K562 (cell line): ENCODE data around the gene RGS19. TPM values are rescaled to one million over a fixed set of nuclear protein-coding genes. Genes with fewer than 3 reads are reported as not detected.
A peak's percentile ranks its signal among the peaks of the same experiment; 100 is the strongest.

Experiments used
- ATAC-seq: fragments of 200-7000 bp; cut with Tn5 transposase; 3 replicates; pipeline ENCODE4 v1.9.1; 2020; ENCODE audit warnings: moderate library complexity
- BruUV-seq: library from RNA; stranded (reverse); fragments of 400-500 nt; replicated peaks from 2 replicates; lab custom pipeline; 2021; lab: Mats Ljungman, UMichigan
- CTCF ChIA-PET: fragments of 300-600 bp; formaldehyde crosslinking; extraction: SDS; loops from one replicate; lab custom pipeline; 2021; ENCODE audit warnings: low intra/inter-chr PET ratio; lab: Yijun Ruan, JAX
- POLR2A ChIA-PET: fragments of 300-600, 350-650 bp; sonication (Branson Sonifier 250); formaldehyde crosslinking; extraction: SDS; loops from one replicate; lab custom pipeline; 2021; ENCODE audit warnings: antibody characterized with exemption, inconsistent platforms; lab: Yijun Ruan, JAX
- DNase-seq, 4 experiments: peaks; one replicate each; pipeline versions ENCODE4 v3.0.0 to v3.0.0-alpha.2; 2011 to 2018; ENCODE audit warnings: low spot score in 3 of 4, mixed read lengths in 3 of 4; ENCODE audit errors: extremely low read depth in 1 of 4
- FAIRE-seq: peaks from 2 replicates; lab custom pipeline; 2011; peaks lifted over from hg19 to GRCh38; lab: Jason Lieb, UNC
- H2AFZ ChIP-seq: 2 replicates; pipeline ENCODE4 v1.6.0; 2011; ENCODE audit warnings: low read depth, low read length, control low read depth, inconsistent platforms
- H3K27ac ChIP-seq: fragments of 200-600 bp; 3 replicates; pipeline ENCODE4 v1.8.0; 2011; ENCODE audit warnings: low read depth, mild to moderate bottlenecking, control low read depth, inconsistent platforms, low read length, moderate library complexity, mixed read lengths; ENCODE audit errors: extremely low read depth
- H3K27me3 ChIP-seq, 2 experiments: fragments of 300-600 bp in 1 of 2; 2 replicates in 1 of 2; 3 replicates in 1 of 2; pipeline versions ENCODE4 v1.6.0 to v1.8.0; 2011; ENCODE audit warnings: inconsistent platforms in 2 of 2, low read length in 2 of 2, mild to moderate bottlenecking in 1 of 2, mixed read lengths in 1 of 2, moderate library complexity in 1 of 2; ENCODE audit not compliant: control insufficient read depth in 2 of 2, insufficient read depth in 2 of 2
- H3K36me3 ChIP-seq: fragments of 300-600 bp; 3 replicates; pipeline ENCODE4 v1.8.0; 2011; ENCODE audit warnings: mild to moderate bottlenecking, low read length, inconsistent platforms; ENCODE audit not compliant: control insufficient read depth, insufficient read depth
- H3K4me1 ChIP-seq, 2 experiments: fragments of 200-600 bp in 1 of 2; replicated peaks in 1 of 2; 2 replicates in 1 of 2; 3 replicates in 1 of 2; pipeline versions ENCODE4 v1.5.1 to v1.8.0; 2011; ENCODE audit warnings: inconsistent platforms in 2 of 2, low read length in 2 of 2, mild to moderate bottlenecking in 1 of 2, mixed read lengths in 1 of 2, moderate library complexity in 1 of 2; ENCODE audit not compliant: control insufficient read depth in 2 of 2, insufficient read depth in 2 of 2
- H3K4me2 ChIP-seq: 2 replicates; pipeline ENCODE4 v1.6.1; 2011; ENCODE audit warnings: low read length, control low read depth, inconsistent platforms, mixed read lengths; ENCODE audit not compliant: insufficient read depth
- H3K4me3 ChIP-seq: fragments of 200-600 bp; sonication (generic), shearing (Covaris generic); 2 replicates; pipeline ENCODE4 v1.5.1; 2016; ENCODE audit warnings: control low read depth, inconsistent platforms
- H3K79me2 ChIP-seq: fragments of 200-600 bp; 3 replicates; pipeline ENCODE4 v1.8.0; 2011; ENCODE audit warnings: low read length, inconsistent platforms; ENCODE audit not compliant: control insufficient read depth, insufficient read depth
- H3K9ac ChIP-seq, 2 experiments: 2 replicates each; pipeline versions ENCODE4 v1.6.0 to v1.6.1; 2011; ENCODE audit warnings: low read depth in 2 of 2, low read length in 2 of 2, control low read depth in 1 of 2, inconsistent platforms in 1 of 2, mild to moderate bottlenecking in 1 of 2, mixed read lengths in 1 of 2; ENCODE audit not compliant: insufficient read depth in 1 of 2
- H3K9me1 ChIP-seq: one replicate; pipeline ENCODE4 v1.6.0; 2011; ENCODE audit warnings: inconsistent platforms, mild to moderate bottlenecking, low read length, moderate library complexity; ENCODE audit not compliant: control insufficient read depth, insufficient read depth
- H3K9me3 ChIP-seq: replicated peaks from 2 replicates; pipeline ENCODE4 v1.5.1; 2011; ENCODE audit warnings: low read depth, low read length, inconsistent platforms; ENCODE audit not compliant: control insufficient read depth, insufficient read depth
- H4K20me1 ChIP-seq: replicated peaks from 2 replicates; pipeline ENCODE4 v1.6.1; 2011; ENCODE audit warnings: low read length, inconsistent platforms, mixed read lengths; ENCODE audit not compliant: control insufficient read depth, insufficient read depth
- POLR2G ChIP-seq: fragments of 200-400 bp; formaldehyde crosslinking; IDR thresholded peaks from 2 replicates; pipeline ENCODE4 v1.6.1; 2017; ENCODE audit warnings: low read depth, mild to moderate bottlenecking, antibody characterized with exemption, low read length, moderate library complexity
- WGBS: fragments of 100-300 bp; shearing (Covaris generic); methylation state at CpG from one replicate; pipeline ENCODE4 v1.1.6; 2016; ENCODE audit warnings: low coverage, mixed read lengths; ENCODE audit not compliant: insufficient coverage; ENCODE audit errors: missing lambda C conversion rate; 5-methylcytosine and 5-hydroxymethylcytosine counted together
- in situ Hi-C: fragments of 300-500 bp; cut with MboI; formaldehyde crosslinking; loops from 4 replicates; pipeline ENCODE4 v1.15.0; 2018; ENCODE audit warnings: inconsistent platforms, mixed read lengths
- intact Hi-C: fragments of 100-400 bp; cut with micrococcal nuclease; formaldehyde crosslinking; loops from 2 replicates; pipeline ENCODE4 v1.14.2; 2022
- polyA plus RNA-seq, 8 experiments: library from polyadenylated mRNA; depleted of rRNA in 4 of 8; stranded (reverse) in 5 of 8; unstranded in 3 of 8; fragments of >200 nt; fragmentation: Nextera tagmentation in 2 of 8; fragmentation: Illumina TruSeq in 1 of 8; extraction: Ambion mirVana in 2 of 8; extraction: Trizol in 1 of 8; gene quantifications; 2 replicates each; pipeline versions ENCODE4 v1.2.1 to v1.2.3, GENCODE V29; 2011 to 2014; ENCODE audit warnings: inconsistent platforms in 1 of 8, missing spikeins in 1 of 8
- total RNA-seq, 7 experiments: library from RNA; depleted of rRNA in 6 of 7; stranded (reverse); fragments of >200 nt in 6 of 7; fragmentation: Illumina TruSeq in 2 of 7; extraction: Trizol in 2 of 7; gene quantifications; 2 replicates each; pipeline versions ENCODE4 v1.2.1 to v1.2.3, GENCODE V29; 2011 to 2021; ENCODE audit warnings: low replicate concordance in 1 of 7
- TF ChIP-seq, protein P1 (sequence below), 2 experiments: fragments of 450-650 bp in 1 of 2; sonication (generic) in 1 of 2; formaldehyde crosslinking in 1 of 2; IDR thresholded peaks; 2 replicates each; pipeline versions ENCODE4 v1.7.1 to v1.9.0; 2016 to 2022; ENCODE audit warnings: inconsistent platforms in 1 of 2, mild to moderate bottlenecking in 1 of 2, missing genetic modification reagents in 1 of 2

Gene RGS19
- total and polyA plus RNA-seq, 9 of the 15 experiments (the other 6 are each of a cell fraction or from before 2014, with no cell fraction given): 0.41 to 23.7 (median 14.6) TPM

DNA sequence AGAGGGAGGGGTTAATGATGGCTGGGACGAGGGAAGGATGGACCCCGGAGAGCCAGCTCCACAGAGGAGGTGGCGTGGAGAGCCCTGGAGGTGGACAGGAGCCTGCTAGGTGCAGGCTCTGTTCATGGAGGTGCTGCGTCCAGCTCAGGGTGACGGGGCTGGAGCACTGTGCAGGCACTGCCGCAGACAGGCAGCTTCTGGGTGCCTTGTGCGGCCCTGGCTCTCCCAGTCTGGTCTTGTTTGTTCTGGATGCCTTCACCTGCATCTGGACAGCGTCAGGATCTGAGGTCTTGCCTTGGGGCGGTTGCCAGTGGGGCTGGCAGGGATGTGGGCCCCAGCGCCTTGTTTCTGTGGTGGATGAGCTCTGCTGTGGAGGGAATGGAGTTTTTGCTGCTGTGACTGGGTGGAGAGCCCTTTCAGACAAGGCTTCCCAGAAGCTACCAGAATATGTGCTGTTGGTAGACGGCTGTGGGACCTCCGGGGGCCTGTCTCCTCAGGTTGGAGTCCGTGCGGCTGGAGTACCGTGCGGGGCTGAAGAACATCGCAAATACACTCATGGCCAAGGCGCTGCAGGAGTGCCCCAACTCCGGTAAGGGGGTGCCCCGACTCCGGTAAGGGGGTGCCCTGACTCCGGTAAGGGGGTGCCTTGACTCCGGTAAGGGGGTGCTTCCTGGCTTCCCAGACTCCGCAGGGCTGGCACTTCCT, 51.2 kb downstream of the RGS19 start:
- no peak overlapping the region for H2AFZ ChIP-seq
- peaks cover 93% of the 10 kb centered on the region; the same call in 2 of the 3 replicates for H3K36me3 ChIP-seq
- POLR2A ChIA-PET: interaction anchor here (0.8 kb wide), 1 partner anchor 34 kb away, joined by 3 read pairs; no protein-coding TSS in a partner anchor
- in situ Hi-C loops: no loop called here
- CTCF ChIA-PET: no interaction called here
- no peak for FAIRE-seq
- no peaks in the 10 kb centered on the region for H3K27me3 ChIP-seq
- H3K4me2 ChIP-seq: no peak overlapping the region
- H3K4me3 ChIP-seq: no peak overlapping the region
- 90% methylated on average over 23 of the region's 24 CpGs for WGBS
- no peaks in the 10 kb centered on the region for H3K9me1 ChIP-seq
- no peaks in the 10 kb centered on the region for H3K79me2 ChIP-seq
- H3K9ac ChIP-seq: peak overlapping the region in 1 of 2 experiments; percentile 7; a peak in 1 of 4 replicates
- H3K27ac ChIP-seq: no peak overlapping the region
- intact Hi-C loops: no loop called here
- peaks cover 0 to 12% of the 10 kb centered on the region in 2 experiments; a peak in 1 of 5 replicates for H3K4me1 ChIP-seq
- ATAC-seq: no peak
- H3K9me3 ChIP-seq: no peaks in the 10 kb centered on the region
- H4K20me1 ChIP-seq: no peaks in the 10 kb centered on the region
- no TSS peak for BruUV-seq
- TF ChIP-seq, protein P1, sequence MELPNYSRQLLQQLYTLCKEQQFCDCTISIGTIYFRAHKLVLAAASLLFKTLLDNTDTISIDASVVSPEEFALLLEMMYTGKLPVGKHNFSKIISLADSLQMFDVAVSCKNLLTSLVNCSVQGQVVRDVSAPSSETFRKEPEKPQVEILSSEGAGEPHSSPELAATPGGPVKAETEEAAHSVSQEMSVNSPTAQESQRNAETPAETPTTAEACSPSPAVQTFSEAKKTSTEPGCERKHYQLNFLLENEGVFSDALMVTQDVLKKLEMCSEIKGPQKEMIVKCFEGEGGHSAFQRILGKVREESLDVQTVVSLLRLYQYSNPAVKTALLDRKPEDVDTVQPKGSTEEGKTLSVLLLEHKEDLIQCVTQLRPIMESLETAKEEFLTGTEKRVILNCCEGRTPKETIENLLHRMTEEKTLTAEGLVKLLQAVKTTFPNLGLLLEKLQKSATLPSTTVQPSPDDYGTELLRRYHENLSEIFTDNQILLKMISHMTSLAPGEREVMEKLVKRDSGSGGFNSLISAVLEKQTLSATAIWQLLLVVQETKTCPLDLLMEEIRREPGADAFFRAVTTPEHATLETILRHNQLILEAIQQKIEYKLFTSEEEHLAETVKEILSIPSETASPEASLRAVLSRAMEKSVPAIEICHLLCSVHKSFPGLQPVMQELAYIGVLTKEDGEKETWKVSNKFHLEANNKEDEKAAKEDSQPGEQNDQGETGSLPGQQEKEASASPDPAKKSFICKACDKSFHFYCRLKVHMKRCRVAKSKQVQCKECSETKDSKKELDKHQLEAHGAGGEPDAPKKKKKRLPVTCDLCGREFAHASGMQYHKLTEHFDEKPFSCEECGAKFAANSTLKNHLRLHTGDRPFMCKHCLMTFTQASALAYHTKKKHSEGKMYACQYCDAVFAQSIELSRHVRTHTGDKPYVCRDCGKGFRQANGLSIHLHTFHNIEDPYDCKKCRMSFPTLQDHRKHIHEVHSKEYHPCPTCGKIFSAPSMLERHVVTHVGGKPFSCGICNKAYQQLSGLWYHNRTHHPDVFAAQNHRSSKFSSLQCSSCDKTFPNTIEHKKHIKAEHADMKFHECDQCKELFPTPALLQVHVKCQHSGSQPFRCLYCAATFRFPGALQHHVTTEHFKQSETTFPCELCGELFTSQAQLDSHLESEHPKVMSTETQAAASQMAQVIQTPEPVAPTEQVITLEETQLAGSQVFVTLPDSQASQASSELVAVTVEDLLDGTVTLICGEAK (IDR thresholded peaks at IDR 0.05): no peak
- TF ChIP-seq, protein P1 (CRISPR knock-in tag; IDR thresholded peaks at IDR 0.05): no peak
- peak; percentile 48; the same call in 1 of the 2 replicates for TF ChIP-seq POLR2G
- TF ChIP-seq, all 486 proteins: peak for 1
- no peak for DNase-seq
